CD4-positive, alpha-beta T cell treated with Interleukin-6 for 4 hours (primary cell): ENCODE data around the gene PTGES2.

Experiments
- DNase-seq: peaks from one replicate; pipeline ENCODE4 v3.0.0-alpha.2; 2020; ENCODE audit warnings: mixed read lengths

Gene PTGES2

GRCh38 chr9:128153060-128153946 is 25.8 kb upstream of the PTGES2 start:
- DNase-seq, result no peak

GRCh38 chr9:128152133-128153059 is 24.9 kb upstream of the PTGES2 start:
- DNase-seq, result no peak

- DNase-seq, result no peak
Measured at GRCh38 chr9:128151309-128152132, 24.0 kb upstream of the PTGES2 start.

GRCh38 chr9:128150594-128151308 is 23.2 kb upstream of the PTGES2 start:
- no peak for DNase-seq

GRCh38 chr9:128149951-128150593 is 22.5 kb upstream of the PTGES2 start:
- DNase-seq, result no peak

GRCh38 chr9:128149001-128149701 is 21.6 kb upstream of the PTGES2 start, which contains the start of gene LCN2:
LCN2 (plus strand) TSS chr9:128149453; CDS start chr9:128149526, 73 bp downstream.
- no peak for DNase-seq

GRCh38 chr9:128148509-128149000 is 21.0 kb upstream of the PTGES2 start:
- no peak for DNase-seq

- no peak for DNase-seq
Measured at GRCh38 chr9:128146591-128147120, 19.1 kb upstream of the PTGES2 start.

GRCh38 chr9:128145951-128146351 is 18.4 kb upstream of the PTGES2 start:
- no peak for DNase-seq

GRCh38 chr9:128145536-128145935 is 18.0 kb upstream of the PTGES2 start:
- DNase-seq, result no peak

GRCh38 chr9:128144239-128145181 is 17.0 kb upstream of the PTGES2 start:
- no peak for DNase-seq

- DNase-seq, result no peak
Measured at GRCh38 chr9:128143525-128144238, 16.2 kb upstream of the PTGES2 start.

- DNase-seq, result no peak
Measured at GRCh38 chr9:128142596-128142995, 15.1 kb upstream of the PTGES2 start.

- peak; percentile 49 for DNase-seq
Measured at GRCh38 chr9:128142061-128142460, 14.5 kb upstream of the PTGES2 start.

GRCh38 chr9:128141604-128142003 is 14.1 kb upstream of the PTGES2 start:
- DNase-seq, result no peak

- no peak for DNase-seq
Measured at GRCh38 chr9:128139621-128140020, 12.1 kb upstream of the PTGES2 start.

- DNase-seq, result no peak
Measured at GRCh38 chr9:128138001-128138400, 10.5 kb upstream of the PTGES2 start.
